GM21423 (cell line): ENCODE results near the gene CD22.

Source experiments
- ATAC-seq: cut with Tn5 transposase; IDR thresholded peaks from one replicate; pipeline ENCODE4 v1.9.1; 2021; ENCODE audit warnings: mild to moderate bottlenecking, moderate library complexity; ENCODE audit not compliant: unreplicated experiment

CD22 gene

DNA sequence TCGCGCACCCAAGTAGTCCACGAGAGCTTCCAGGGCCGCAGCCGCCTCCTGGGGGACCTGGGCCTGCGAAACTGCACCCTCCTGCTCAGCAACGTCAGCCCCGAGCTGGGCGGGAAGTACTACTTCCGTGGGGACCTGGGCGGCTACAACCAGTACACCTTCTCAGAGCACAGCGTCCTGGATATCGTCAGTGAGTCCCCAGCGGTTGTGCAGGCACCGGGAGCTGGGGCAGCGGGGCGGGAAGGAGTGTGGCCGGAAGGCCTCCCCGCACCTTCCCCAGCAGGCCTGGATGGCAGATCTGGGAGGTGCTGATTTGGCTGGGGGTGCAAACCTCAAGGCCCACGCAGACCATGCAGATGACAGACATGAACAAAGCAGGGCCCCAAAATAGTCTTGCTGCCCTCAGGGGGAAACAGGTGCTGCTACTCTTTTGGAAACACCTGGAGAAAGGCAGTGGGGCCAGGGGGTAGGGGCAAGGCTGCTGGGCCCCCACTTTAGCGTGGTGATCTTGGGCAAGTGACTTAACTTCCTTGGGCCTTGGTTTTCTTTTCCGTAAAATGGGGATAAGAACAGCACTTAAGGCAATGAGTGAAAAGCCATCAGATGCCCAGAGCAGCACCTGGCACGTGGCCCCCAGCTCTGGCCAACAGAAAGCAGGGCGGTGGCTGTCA, 33.1 kb upstream of the CD22 start:
- peak; percentile 59 for ATAC-seq

DNA sequence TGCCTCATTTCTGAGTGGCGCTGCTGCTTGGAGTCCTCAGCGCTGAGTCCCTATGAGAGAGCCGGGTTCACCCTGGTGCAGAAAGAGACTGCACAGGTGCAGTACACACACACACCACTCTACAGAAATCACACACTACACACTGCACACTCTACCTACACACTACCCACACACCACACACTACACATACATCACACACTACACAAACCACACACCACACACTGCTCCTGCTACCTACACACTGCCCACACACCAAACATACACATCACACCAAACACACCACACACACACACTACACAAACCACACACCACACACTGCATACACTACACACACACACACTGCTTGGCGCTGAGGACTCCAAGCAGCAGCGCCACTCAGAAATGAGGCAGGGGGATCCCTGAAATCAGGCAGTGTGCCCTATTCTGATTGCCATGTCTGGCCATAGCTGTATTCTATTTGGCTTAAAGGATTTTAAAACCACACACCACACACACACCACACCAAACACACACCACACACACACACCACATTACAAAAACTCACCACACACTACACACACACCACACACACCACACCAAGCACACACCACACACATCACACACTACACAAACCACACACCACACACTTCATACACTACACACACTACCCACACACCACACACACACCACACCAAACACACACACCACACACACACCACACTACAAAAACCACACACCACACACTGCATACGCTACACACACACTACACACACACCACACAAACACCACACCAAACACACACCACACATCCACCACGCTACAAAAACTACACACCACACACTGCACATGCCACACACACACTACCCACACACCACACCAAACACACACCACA, 32.1 kb upstream of the CD22 start:
- no peak for ATAC-seq

DNA sequence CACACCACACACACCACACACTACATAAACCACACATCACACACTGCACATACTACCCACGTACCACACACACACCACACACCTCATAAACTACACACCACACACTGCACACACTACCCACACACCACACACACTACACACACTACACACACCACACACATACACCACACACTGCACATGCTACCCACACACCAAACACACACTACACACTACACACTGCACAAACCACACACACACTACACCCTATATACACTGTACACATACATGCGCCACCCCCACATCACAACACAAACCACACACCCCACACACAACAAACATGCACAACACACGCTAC, 31.5 kb upstream of the CD22 start:
- no peak for ATAC-seq

DNA sequence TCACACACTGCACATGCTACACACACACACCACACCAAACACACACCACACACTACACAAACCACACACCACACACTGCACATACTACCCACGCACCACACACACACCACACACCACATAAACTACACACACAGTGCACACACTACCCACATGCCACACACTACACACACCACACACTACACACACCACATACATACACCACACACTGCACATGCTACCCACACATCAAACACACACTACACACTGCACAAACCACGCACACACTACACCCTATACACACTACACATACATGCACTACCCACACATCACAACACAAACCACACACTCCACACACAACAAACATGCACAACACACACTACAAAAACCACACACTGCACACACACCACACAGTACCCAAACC, 31.1 kb upstream of the CD22 start:
- ATAC-seq: no peak

DNA sequence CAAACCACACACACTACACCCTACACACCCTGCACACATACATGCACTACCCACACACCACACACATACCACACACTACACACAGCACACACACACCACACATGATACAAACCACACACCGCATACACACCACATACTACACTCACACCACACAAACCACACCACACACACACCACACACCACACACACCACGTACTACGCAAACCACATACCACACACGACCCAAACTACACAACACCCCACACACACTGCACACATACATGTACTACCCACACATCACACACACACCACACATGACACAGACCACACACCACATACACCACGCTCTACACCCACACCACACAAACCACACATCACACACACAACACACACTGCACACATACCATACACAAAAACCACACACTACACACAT, 30.4 kb upstream of the CD22 start:
- no peak for ATAC-seq

DNA sequence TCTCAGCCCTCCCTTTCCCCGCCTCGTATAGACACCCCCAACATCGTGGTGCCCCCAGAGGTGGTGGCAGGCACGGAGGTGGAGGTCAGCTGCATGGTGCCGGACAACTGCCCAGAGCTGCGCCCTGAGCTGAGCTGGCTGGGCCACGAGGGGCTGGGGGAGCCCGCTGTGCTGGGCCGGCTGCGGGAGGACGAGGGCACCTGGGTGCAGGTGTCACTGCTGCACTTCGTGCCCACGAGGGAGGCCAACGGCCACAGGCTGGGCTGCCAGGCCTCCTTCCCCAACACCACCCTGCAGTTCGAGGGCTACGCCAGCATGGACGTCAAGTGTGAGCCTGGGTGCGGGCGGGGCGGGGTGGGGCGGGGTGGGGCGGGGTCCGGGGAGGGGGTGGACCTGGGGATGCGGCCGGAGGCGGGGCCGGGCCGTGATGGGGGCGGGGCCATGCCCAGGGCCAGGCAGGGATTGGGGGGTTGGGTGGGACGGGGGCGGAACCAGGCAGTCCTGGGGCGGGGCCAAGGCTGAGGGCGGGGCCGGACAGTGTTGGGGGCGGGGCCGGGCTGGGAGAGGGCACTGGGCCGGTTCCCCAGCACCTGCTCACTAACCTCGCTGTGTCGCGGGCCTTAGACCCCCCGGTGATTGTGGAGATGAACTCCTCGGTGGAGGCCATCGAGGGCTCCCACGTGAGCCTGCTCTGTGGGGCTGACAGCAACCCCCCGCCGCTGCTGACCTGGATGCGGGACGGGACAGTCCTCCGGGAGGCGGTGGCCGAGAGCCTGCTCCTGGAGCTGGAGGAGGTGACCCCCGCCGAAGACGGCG, 29.3 kb upstream of the CD22 start:
- no peak for ATAC-seq

DNA sequence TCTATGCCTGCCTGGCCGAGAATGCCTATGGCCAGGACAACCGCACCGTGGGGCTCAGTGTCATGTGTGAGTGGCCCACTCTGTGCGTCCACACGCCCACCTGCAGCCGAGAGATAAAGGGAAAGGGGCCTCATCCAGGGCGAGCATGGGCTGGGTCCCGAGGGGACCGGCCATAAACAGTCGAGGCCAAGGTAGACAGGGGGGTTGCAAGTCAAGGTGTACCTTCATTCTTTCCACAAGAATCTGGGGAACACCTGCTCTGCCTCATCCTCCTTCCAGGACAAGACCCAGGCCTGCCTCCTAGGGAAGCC, 28.7 kb upstream of the CD22 start:
- no peak for ATAC-seq

DNA sequence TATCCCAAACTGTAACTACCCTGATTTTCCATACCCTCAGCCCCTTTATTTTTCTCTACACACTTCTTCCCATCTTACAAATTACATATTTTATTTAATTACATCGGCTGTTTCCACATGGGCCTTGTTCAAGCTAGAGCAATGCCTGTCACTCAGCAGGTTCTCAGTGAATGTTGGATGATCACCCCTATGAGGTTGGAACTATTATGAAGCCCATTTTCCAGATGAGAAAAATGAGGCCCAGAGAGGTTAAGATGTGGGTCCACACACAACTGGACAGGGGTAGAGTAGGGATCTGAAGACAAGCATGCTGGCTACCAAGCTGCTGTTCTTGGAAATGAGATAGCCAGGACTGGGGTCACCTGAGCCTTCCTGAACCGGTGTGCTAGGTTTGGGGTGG, 27.0 kb upstream of the CD22 start:
- ATAC-seq: no peak

DNA sequence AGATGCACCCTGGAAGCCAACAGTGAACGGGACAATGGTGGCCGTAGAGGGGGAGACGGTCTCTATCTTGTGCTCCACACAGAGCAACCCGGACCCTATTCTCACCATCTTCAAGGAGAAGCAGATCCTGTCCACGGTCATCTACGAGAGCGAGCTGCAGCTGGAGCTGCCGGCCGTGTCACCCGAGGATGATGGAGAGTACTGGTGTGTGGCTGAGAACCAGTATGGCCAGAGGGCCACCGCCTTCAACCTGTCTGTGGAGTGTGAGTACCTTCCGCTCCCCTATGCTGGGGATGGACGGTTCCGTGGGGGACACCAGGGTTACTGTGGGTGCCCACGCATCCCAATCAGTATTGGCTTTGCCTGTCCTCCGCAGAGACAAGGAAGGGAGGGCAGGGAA, 26.5 kb upstream of the CD22 start:
- ATAC-seq: no peak

DNA sequence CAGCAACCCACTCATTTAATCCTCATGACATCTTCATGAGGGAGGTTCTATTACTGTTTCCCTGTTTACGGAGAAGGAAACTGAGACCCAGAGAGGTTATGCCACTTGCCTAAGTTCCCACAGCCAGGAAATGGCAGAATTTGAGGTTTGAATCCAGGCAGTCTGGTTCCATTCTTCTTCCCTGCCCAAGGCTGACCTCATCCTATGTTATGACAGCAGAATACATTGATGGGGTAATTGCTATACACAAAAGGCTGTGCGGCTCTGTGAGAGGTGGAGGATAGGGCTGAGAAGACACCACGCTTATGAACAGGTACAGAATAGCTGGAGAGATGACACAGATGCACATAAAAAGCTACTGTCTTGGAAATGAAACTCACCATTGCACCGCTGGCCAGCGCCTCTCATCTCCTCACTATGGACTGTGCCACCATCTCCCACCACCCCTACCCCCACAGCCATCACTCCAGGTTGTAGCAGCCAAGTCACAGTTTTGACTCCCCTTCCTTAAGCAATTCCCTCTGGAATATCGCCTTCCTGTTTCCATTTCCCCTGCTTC, 25.6 kb upstream of the CD22 start:
- ATAC-seq: no peak

DNA sequence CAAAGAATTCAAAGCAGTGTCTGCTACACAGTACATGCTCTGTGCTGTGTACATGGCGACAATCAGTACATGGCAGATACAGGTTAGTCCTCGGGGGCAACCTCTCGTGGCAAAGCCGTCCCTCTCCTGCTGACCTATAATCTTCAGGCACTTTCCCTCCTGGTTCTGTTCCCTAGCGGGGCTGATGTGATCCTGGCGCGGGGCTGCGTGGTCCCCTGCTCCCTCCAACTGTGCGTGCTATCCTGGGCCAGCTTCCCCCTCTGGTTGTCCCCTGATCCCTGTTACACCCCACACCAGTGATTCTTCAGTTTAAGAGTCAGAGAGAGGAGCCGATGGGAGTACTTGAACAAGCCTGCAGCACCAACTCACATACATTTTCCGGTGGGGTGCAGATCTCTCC, 25.0 kb upstream of the CD22 start:
- ATAC-seq: no peak

DNA sequence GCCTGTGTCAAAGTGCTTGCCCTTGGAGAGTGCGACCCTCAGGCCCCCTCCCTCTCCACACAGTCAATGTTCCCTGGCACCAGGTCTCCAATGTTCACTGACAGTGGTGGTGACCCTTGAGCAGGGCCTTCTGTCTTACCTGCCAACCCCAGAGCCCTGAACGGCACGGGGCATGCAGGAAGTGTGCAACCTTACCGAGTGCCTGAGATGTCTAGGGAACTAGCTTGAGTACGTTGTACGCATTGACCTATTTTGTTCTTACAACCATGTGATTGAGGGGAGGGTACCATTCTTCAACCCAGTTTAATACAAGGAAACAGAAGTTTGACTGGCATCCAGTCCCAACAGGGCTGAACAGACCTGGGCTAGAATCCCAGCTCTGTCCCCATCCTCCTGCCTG, 23.8 kb upstream of the CD22 start:
- ATAC-seq: no peak

DNA sequence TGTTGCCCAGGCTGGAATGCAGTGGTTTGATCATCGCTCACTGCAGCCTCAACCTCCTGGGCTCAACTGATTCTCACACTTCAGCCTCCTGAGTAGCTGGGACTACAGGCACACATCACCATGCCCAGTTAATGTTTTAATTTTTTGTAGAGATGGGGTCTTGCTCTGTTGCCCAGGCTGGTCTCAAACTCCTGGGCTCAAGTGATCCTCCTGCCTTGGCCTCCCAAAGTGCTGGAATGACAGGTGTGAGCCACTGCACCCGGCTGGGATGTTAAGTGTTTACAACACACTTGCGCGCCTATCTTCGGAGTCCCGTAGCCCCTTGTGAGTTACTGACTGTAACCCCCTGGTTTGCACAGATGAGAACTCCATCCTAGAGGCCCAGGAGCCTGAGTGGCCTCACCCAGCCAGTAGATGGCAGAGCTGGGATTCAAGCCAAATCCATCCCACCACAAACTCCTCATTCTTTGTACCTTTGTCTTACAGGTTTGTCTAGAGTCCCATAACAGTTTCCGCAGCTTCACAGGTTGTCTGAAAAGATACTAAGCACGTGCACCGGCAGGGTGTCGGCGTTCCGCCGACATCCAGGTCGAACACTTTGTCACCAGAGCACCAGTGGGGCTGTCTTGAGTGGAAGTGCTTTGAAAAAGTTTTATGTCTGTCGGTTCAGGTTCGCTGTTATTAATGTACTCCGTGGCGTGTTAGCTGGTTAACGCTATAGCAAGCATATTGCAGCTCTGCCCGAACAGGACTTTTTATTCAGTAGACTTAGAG, 22.3 kb upstream of the CD22 start:
- ATAC-seq: no peak

DNA sequence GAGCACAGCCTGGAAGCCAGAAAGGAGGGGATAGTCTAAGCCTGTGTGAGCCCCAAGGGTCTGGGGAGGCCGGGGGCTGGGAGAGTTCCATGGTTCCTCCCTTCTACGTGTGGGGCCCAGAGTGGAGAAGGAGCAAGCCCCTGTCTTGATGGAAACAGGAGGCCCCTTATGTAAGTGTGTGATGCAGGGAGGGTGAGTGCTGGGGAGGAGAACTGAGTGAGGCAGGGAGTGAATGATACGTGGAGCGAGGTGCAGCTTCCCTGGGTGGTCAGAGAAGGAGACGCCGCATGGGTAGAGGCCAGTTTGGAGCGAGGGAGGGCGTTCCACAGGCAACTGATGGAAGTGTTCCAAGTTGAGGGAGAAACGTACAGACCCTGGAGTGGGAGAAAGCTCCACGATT, 21.1 kb upstream of the CD22 start:
- no peak for ATAC-seq

DNA sequence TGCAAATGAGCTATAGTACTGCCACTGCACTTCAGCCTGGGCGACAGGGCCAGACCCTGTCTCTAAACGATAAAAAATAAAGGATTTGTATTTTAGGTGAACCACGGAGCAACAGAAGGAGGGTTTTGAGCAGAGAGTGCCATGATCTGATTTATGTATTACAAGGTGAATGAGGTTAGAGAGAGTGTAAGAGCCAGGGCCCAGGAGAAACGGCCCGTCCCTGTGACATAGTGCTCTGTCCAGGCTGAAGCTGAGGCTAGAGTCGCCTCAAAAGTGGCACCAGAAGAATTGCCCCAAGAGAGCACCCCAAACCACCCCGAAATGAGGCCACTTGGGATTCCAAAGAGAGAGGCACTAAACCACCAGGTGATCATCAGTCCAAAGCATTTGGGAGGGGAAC, 20.1 kb upstream of the CD22 start:
- no peak for ATAC-seq

DNA sequence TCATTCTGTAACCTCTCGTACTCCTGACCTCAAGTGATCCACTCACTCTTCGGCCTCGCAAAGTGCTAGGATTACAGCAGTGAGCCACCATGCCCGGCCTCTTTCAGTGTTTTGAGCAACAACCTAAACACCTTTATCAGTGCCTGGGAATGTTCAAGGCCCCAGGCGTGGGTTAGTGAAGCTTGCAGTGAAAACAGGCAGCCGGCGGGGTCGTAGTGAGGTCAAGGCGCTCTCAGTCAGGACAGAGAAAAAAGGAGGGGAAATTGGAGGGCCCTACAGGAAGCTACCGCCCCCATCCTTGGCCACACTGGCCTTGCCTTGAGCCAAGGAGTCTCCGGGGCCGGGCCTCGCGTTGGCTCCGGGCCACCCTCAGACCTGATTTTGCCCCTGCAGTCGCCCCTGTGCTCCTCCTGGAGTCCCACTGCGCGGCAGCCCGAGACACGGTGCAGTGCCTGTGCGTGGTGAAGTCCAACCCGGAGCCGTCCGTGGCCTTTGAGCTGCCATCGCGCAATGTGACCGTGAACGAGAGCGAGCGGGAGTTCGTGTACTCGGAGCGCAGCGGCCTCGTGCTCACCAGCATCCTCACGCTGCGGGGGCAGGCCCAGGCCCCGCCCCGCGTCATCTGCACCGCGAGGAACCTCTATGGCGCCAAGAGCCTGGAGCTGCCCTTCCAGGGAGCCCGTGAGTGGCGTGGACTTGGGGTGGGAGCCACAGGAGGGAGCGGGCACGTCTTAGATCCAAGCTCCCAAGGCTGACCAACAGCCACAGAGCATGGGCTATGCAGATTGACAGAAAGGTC, 19.3 kb upstream of the CD22 start:
- no peak for ATAC-seq

DNA sequence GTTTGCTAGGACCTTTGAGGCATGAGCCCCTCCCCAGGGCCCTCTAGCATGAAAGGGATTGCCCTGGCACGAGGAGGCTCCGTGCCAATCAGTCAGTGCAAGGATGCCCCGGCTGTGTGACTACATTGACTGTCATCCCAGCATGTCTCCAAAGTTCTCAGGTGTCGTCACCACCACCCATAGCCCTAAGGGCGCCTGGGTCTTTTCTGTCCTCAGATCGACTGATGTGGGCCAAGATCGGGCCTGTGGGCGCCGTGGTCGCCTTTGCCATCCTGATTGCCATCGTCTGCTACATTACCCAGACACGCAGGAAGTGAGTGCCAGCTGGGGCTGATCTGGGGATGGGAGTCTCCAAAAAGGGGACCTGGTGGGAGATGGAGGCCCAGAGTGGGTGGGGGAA, 18.7 kb upstream of the CD22 start:
- ATAC-seq: no peak

DNA sequence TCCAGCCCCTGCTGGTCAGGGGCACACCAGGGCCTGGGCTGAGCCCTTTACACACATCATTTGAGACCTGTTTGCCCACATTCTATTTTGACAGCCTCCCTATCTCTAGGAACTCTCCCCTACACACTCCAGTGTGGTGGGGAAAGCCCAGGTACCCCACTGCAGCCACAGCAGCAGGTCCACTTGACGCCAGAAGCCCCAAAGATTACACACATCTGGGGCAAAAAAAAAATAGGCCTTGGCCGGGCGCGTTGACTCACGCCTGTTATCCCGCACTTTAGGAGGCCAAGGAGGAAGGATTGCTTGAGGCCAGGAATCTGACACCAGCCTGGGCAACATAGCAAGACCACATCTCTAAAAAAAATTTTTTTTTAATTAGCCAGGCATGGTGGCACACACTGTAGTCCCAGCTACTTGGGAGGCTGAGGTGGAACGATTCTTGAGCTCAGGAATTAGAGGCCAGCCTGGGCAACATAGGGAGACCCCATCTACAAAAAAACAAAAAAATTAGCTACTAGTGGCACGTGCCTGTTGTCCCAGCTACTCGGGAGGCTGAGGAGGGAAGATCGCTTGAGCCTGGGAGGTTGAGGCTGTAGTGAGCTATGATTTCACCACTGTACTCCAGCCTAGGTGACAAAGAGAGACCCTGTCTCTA, 18.0 kb upstream of the CD22 start:
- ATAC-seq: no peak

DNA sequence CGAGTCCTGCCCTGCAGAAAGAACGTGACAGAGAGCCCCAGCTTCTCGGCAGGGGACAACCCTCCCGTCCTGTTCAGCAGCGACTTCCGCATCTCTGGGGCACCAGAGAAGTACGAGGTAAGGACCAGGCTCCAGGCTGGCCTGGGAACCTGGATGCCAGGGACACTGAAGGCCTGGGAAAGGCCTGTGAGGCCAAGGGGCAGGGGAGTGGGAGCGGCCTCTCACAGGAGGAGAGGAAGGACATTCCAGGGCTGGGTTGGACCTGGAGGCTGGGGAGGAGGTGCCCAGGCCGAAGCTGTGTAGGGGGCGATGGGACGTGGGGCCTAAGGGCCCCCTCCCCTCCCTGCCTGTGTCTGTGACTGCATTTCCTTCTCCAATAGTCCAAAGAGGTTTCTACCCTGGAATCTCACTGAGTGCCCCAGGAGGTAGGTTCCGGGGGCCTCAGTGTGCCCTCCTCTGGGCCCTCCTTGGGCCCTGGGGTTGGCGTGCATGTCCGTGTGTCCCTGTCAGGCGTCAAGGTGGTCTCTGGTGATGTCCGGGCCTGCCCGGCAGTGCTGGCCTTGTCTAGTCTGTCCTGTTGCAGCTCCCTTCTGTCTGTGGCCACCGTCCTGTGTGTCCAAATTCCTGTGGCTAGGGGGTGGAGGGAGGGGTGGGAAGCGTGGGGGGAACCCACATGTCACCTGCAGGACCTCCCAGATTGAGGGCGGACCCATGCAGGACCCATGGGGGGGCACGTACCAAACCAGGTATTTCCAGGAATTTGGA, 16.9 kb upstream of the CD22 start:
- ATAC-seq: no peak
